HPDE6-E6E7 (cell line): ENCODE measurements around the gene MIAT.

Source experiments
- DNase-seq: peaks from one replicate; pipeline ENCODE4 v3.0.0; 2011; ENCODE audit warnings: missing footprints; ENCODE audit errors: extremely low spot score

The MIAT gene

DNA sequence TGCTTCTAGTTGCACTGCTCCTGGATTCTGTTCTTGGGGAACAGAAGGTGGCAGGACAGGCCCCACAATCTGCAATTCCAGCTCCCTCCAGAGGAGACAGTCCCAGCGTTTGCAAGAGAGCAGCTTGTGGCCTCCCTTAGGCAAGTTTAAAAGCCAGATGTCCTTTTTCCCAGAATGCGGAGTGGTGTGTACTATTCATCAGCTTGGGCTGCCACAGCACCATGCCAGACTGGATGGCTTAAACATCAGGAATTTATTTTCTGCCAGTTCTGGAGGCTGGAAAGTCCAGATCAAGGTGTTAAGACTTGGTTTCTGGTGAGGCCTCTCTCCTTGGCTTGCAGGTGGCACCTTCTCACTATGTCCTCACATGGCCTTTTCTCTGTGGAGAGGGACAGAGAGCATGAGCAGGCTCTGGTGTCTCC is 11.7 kb downstream of the MIAT start:
- DNase-seq = no peak

DNA sequence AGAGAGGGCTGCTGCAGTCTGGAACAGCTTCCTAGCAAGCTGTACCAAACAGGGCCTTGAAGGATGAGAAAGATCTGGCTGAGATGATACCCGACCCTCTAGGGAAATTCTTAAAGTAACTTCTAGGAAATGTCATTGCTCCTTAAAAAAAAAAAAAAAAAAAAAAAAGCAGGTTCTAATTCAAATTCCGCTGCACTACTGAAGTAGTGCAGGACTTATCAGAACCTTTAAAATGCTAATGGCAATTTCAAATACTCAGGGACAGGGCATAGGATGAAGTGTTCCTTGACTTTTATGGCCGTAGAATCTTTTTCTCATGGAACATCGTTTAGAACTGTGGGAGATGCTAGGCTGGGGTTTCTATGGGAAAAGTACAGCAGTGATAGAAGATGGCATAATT is 13.1 kb downstream of the MIAT start:
- no peak for DNase-seq

DNA sequence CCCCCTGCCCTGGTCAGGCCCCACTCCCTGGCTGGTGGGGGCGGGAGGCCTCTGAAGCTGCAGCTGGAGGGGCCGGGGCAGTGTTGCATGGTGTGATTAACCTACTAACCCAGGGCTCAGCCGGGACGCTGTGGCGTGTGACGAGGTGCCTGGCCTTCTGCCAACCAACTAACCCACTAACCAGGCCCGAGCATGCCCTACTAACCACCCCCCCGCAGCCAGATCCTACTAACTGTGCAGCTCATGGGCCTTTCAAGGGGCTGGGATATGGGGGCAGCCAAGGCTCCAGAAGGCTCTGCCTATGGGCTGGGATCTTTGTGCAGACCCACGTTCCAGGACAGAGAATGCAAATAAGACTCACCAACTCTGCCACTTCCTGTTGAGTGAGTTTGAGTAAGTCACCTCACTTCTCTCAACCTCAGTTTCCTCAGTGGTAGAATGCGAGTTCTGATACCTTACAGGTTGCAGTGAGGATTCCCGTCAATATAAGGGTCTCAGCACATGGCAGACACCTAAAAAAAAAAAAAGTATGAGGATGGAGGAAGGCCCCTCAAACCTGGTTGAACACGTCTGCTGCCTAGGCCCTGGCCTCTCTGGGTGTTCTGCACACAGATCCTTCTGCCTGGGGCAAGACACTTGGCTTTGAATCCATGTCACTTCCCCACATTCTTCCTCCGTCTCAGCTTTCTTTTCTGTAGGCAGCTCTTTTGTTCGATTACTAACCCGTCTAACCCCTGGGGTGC is 14.1 kb downstream of the MIAT start:
- peak; percentile 50 for DNase-seq

DNA sequence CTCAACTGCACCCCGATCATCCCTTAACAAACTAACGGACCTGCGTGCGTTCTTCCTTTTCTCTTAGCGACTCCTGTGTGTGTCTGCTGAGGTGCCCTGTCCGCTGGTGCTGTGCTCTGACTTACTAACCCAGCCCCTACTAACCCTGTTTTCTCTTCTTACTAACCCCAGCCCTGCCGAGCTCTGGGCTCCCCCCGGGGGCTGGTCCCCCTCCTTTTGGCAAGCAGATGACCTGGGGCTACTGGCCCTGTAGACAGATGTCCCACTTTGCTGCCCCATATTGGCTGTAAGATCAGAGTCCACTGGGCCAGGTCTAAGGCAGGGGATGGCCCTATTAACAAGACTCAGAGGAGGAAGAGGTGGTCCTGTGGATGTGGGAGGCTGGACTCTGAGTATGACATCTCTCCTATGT is 14.7 kb downstream of the MIAT start:
- DNase-seq = no peak

DNA sequence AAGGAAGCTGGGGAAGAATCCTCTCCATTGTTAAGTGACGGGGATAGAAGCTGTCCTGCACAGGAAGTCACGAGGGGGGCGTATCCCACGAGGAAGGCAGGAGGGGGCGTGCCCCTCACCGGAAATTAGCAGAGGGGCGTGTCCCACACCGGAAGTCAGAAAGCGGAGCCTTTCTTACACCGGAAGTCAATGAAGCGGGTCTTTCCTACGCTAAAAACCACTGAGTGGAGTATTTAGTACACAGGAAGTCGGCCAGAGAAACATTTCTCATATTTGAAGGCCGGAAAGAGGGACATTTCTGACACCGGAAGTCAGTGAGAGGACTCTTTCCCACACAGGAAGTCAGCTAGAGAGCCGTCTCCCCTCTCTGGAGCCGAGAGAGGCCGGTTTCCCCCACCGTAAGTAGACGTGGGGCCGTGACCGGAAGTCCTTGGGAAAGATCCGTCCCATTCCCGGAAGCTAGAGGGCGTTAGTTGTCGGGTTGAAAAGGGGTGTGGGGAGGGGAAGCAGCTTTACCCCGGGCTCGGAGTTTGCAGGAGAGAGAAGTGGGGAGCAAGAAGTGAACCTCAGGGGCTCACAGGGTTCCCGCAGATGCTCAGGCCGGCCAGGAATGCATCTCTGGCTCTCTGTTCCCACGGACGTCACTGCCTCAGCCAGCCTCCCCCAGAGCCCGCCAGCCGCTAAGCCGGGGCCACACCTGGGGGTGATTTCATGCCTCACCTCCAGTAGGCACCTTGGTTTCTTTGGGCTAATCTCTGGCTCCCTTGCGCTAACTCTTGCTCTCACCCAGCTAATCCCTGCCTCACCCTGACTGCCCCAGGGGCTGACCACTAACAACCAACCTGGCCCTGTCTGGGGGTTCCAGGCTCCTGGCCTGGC is 15.4 kb downstream of the MIAT start:
- DNase-seq = peak; percentile 73

DNA sequence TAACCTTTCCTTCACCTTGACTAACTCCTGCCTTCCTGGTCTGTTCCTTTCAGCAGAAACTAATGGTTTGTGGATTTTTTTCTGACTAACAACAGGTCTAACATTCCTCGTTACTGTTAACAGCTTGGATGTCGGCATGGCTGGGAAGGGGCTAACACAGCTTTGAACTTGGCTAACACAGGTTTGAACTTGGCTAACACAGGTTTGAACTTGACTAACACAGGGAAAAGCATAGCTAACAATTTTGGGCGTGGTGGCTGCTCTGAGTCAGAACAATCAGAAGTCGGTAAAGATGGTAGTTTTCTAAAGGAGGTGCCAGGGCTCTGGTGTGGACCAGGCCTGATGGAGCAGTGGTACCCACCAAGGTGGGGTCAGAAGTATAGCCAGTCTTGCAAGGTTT is 16.1 kb downstream of the MIAT start:
- peak; percentile 58 for DNase-seq

DNA sequence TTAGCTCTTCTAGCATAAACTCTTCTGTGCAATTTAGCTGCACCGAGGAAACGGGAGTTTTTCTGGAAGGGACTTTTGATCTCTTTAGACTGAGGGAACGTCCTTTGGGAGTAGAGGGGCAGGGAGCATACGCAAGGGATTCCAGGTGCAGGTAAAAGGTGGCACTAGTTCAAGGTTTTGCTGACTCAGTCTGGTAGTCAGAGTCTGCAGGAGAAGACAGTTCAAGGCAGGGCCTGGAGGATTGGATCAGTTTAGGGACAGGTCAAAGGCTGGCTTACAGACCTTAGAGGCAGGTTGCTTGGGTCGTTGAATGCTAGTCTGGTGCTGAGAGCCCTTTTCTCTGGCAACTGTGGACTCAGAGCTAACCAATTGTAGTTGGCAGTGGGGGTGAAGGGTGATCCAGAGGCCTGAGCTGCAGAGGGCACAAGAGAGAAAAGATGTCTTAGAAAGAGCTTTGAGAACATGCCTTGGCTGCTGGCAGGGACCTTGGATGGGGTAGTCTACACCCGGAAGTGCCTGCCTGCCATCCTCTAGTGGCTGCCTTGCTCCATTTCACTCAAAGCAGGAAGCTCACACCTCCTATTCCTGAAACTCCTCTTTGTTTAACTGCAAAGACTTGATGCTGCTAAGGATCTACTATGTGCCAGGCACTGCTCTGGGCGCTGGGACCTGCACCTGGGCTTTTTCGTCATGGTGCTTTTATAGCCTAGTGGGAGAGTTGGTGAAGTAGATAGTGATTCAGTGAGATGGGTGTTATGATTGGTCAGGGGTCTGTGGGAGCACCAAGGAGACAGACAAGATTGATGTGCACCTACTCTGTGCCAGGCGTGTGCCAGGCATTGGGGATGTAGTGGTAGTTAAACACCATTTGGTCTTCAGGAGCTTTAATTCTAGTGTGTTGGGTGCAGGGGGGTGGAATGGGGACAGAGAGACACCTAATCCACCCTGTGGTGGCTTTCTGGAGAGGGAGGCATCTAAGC is 17.1 kb downstream of the MIAT start:
- no peak for DNase-seq

DNA sequence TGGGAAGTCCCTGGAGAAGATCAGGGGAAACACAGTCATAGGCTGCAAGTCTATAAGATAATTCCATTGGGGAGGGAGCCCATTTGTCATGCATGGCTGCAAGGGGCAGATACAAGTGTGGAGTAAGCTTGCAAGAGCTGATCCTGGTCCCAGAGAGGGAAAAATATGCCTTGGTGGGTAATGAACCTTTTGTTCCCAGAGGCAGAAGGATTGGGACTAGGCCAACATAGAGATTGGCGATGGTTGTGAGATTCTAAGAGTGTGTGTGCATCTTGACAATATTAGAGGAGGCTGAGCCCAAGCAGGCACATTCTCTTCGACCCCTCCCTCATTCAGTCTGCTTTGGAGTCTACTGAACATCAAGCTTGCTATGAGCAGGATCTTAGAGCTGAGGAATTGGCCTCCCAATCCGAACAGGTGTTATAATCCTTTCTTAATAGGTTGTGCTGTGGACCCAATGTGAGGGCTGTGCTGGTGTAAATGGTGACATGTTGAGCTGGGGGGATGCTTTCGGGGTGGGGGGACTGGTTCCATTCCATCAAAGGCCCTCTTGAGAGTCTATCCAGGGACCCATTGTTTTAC is 18.4 kb downstream of the MIAT start:
- DNase-seq = no peak

DNA sequence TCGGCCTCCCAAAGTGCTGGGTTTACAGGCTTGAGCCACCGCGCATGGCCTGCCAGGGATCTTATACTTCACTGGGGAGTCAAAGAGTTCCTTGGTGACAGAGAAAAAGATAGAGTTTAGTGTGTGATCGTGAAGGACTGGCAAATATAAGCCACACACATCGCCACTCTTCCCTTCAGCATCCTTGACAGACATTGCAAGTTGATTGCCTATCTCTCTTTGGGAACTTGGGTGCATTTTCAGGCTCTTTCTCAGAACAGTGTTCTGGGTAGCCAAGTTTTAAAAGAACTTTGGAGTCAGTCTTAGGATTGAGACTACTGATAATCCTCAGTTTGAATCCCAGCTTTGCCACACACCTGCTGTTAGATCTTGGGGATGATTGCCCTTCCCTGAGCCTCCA is 19.8 kb downstream of the MIAT start:
- DNase-seq = no peak

DNA sequence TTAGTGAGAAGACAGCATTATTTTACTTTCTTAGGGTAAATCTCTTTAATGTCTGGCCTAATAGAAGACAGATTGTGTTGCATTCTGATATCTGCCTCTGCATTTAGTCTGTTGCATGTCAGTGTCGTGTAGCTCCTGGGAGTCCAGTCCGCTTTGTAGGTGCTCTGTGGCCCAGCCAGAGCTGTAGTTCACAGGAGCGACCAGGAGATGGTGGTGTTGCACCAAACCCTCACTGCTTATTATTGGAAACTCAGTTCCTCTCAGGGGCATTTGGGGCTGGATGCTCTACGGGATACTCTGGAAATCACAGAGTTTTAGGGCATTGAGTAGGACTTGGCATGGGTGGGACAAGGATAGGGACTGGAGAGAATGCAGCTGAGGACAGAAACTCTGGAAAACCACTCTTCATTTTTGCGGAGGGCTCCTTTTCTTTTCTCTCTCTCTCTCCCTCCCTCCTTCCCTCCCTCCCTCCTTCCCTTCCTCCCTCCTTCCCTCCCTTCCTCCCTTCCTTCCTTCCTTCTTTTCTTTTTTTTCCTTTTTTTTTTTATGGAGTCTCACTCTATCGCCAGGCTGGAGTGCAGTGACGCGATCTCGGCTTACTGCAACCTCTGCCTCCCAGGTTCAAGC is 21.7 kb downstream of the MIAT start:
- DNase-seq = peak; percentile 45

DNA sequence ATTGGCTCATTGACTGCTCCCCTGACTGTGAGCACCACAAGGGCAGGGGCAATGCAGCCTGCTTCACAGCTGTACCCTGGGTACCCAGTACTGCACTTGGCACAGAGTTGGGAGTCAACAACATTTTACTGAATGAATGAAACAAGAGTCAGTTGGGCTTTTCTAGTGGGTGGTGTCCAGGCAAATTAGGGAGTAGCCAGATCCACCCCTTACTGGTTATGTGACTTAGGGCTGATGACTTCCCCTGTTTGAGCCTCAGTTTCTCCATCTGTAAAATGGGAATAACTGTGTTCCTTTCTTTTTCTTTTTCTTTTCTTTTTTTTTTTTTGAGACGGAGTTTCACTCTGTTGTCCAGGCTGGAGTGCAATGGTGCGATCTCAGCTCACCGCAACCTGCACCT is 23.1 kb downstream of the MIAT start:
- no peak for DNase-seq

DNA sequence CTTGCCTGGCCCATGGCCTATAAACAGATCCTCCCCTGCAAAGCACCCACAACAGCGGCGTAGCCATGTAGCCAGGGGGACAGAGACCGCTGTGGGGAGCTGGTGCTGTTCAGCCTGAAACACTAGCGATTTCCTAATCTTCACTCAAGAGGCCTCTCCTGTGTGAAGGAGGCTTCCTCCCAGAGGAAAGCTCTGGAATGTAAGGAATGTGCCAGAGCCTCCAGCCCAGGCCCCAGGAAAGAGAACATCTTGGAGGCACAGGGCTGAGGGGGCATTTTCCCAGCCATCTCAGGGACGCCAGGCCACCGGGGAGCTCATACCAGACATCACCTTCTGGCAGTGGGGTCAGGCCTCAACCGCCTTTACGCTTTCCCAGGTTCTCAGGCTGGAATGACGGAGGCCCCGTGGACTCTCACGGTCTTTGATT is 24.0 kb downstream of the MIAT start:
- DNase-seq = no peak

DNA sequence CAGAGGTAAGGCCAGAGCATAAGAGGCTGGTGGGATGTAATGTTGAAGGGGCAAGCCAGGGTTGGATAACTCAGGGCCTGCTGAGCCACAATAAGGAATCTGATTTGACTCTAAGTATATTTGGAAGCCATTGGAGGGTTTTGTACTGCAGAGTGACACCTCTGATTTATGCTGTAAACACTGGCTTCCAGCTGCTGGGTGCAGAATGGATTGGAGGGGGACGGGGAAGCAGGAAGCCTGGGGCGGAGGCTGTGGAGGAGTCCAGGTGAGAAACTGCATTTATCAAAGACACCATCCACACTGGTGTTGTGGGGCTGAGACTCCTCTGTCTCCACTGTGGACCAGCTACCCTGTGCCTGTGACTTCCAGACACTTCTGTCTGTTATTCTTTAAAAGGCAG is 26.8 kb downstream of the MIAT start:
- no peak for DNase-seq

DNA sequence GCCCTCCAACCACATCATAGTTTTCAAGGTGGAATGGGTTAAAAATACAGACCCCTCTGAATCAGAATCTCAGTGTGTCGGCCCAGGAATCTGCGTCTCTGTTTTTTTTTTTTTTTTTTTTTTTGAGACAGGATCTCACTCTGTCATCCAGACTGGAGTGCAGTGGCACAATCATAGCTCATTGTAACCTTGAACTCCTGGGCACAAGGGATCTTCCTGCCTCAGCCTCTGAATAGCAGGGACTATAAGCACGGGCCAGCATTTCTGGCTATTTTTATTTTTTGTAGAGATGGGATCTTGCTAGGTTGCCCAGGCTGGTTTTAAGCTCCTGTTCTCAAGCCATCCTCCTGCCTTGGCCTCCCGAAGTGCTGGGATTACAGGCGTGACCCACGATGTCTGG is 28.2 kb downstream of the MIAT start:
- DNase-seq = no peak

DNA sequence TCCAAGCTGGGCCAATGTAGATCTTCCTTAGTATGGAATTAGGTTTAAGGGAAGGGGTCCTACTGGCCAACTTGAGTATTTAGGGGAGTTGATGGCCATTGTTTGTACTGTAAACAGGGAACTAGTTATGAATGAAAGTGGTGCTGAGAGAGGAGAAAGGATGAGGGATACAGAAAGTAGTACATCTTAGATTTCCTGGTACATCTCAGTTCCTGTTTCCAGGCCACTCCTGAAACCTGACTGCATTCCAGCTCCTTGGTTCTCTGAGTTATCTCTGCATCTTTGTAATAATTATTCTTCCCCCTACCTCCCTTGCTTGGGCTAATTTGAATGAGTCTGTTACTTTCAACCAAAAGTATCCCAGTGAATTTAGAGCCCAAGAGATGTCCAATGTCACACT is 30.1 kb downstream of the MIAT start:
- DNase-seq = no peak

DNA sequence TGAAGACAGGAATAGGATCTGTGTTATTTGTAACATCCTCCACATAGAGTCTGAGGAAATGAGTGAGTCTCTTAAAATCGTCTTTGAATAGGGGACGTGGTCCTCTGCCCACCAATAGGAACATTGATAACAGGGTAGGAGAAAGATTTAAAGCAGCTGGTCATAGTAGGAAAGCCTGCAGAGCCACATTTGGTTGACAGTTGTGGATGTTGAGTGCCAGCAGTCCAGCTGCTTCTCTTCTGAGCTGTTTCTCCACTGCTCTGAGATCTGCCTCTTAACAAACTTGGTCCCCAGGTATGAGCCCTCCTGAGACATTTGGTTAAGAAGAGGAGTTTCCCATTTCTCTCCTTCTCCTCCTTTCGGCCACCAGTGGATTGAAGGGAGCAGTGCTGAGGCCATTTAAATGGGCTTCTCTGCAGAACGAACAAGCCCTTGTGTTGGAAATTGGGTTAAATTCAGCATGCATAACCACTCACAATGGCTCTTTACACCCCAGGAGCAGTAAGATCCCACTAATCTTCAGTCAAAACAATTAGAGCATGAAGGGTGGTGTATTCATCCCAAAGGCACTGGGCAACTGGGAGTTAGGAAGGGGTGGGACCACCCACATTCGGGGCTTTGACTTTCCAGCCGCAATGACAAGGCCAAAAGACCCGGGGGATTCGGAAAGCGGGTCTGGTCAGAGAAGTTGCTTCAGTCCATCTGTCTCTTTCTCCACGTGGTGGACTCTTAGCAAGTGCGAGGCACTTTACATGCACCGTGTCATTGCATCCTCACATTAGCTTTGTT is 32.3 kb downstream of the MIAT start:
- no peak for DNase-seq

DNA sequence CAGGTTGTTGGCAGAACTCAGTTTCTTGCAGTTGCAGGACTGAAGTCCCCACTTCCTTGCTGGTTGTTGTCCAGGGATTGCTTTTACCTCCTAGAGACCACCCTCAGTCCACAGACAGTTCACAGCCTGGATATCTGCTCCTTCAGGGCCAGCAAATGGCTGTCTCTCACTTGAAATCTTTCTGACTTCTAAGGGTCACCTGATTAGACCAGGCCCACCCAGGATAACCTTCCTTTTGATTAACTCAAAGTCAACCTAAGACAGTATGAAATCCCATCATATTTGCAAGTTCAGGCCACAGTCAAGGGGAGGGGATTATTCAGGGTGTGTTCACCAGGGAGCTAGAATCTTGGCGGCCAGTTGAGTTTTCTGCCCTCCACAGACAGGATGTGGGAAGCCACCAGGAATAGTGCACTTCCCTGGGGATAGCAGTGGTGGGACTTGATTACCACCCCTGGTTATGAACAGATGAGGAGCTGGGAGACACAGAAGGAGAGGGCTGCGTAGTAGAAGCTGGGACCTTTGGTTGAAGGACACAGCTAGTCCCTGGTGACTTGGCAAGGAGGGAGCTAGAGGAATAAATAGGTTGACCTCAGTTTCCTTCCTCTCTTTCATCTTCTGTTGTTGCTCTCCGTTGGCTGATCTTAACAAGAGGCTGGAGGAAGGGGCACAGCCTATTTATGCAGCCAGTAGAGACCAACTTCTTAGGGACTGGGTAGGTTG is 33.4 kb downstream of the MIAT start:
- no peak for DNase-seq

DNA sequence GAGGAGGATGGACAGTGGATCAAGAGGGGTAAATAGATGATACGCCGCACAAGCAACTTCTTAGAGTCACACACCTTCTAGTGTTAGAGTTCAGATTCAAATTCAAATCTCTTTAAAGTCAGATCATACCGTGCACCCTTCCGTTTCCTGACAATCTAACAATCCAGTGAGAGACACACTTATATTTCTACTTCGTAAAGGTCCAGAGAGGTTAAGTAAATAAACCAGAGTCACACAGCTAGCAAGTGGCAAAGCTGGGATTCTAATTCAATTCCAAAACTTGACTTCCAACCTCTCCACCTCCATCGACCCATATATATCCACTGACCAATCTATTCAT is 34.0 kb downstream of the MIAT start:
- no peak for DNase-seq

DNA sequence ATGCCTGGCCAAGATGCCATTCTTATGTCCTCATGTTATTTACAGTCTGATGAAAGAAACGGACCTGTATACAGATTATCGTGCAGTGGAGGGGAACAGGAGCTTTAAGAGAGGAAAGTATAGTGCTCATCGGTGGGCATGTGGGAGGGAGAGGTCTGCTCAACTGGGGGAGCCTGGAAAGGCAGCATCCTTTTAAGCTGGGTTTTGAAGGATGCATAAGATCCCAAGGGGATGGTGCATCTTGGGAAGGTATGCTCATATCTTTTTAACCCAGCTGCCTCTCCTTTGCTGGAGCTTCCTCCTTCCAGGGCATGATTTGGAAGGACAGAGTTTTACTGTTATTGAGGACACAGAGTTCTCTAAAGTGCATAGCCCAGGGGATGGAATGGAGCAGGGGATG is 34.8 kb downstream of the MIAT start:
- DNase-seq = no peak

DNA sequence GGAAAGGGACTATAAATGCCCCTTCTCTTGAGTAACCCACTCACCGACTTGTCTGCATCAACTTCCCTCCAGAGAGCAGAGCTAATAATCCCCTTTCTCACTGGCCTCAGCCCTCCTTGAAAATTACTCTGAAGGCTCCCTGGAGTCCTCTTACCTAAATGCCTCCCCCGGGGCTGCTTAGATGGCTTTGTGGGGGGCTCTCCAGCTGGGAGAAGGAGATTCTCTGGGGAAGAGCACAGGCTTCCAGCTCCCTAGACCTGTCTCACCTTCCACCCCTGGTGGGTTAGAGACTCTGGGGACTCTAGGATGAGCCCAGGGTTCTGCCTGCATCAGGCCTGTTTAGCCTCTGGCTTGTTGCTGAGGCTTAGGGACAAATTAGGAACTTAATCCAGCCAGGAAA is 39.8 kb downstream of the MIAT start:
- no peak for DNase-seq
